Dedifferentiated amniotic fluid mesenchymal stem cell (primary cell): ENCODE measurements around the gene SELENOM.
"Not testable (repeated sequence)": the region's sequence is repeated elsewhere in the genome, so short reads cannot be mapped to it uniquely, and the experiment has no call there.

Experiments
- DNase-seq: peaks from one replicate; pipeline ENCODE4 v3.0.0-alpha.2; 2016; ENCODE audit errors: extremely low spot score

The SELENOM gene

GRCh38 chr22:31078389-31078788 is 29.0 kb downstream of the SELENOM start:
- DNase-seq: not testable (repeated sequence)

GRCh38 chr22:31077681-31078080 is 29.7 kb downstream of the SELENOM start:
- DNase-seq: no peak

GRCh38 chr22:31075961-31076360 is 31.4 kb downstream of the SELENOM start:
- DNase-seq: no peak

GRCh38 chr22:31073545-31074145 is 33.7 kb downstream of the SELENOM start:
- DNase-seq: not testable (repeated sequence)

GRCh38 chr22:31073125-31073524 is 34.2 kb downstream of the SELENOM start:
- DNase-seq: not testable (repeated sequence)

- not testable (repeated sequence) for DNase-seq
Measured at GRCh38 chr22:31069691-31070314, 37.6 kb downstream of the SELENOM start.

GRCh38 chr22:31068970-31069369 is 38.4 kb downstream of the SELENOM start:
- no peak for DNase-seq

- DNase-seq: no peak
Measured at GRCh38 chr22:31064369-31064768, 43.0 kb downstream of the SELENOM start.

- no peak for DNase-seq
Measured at GRCh38 chr22:31062566-31063230, 44.7 kb downstream of the SELENOM start.

- not testable (repeated sequence) for DNase-seq
Measured at GRCh38 chr22:31059663-31060062, 47.7 kb downstream of the SELENOM start.

GRCh38 chr22:31056986-31057599 is 50.3 kb downstream of the SELENOM start:
- no peak for DNase-seq

- peak; percentile 92 for DNase-seq
Measured at GRCh38 chr22:31055635-31056159, 51.7 kb downstream of the SELENOM start.

- DNase-seq: no peak
Measured at GRCh38 chr22:31055117-31055634, 52.2 kb downstream of the SELENOM start.
